Fibroblast of lung (primary cell): ENCODE results near the gene FHOD3.

Experiments used
- EZH2 ChIP-seq: IDR thresholded peaks from 2 replicates; pipeline ENCODE4 v1.5.1; 2012; ENCODE audit warnings: low read length, control low read depth, mild to moderate bottlenecking; ENCODE audit errors: missing control alignments
- TF ChIP-seq, protein P1 (sequence below), 2 donors: IDR thresholded peaks in 1 of 2; conservative IDR thresholded peaks in 1 of 2; 1 replicate in 1 of 2; 2 replicates in 1 of 2; pipeline ENCODE4 v1.5.1; 2011 to 2012; ENCODE audit warnings: low read length in 2 of 2, control low read depth in 1 of 2, inconsistent platforms in 1 of 2, low read depth in 1 of 2, mild to moderate bottlenecking in 1 of 2

DNA sequence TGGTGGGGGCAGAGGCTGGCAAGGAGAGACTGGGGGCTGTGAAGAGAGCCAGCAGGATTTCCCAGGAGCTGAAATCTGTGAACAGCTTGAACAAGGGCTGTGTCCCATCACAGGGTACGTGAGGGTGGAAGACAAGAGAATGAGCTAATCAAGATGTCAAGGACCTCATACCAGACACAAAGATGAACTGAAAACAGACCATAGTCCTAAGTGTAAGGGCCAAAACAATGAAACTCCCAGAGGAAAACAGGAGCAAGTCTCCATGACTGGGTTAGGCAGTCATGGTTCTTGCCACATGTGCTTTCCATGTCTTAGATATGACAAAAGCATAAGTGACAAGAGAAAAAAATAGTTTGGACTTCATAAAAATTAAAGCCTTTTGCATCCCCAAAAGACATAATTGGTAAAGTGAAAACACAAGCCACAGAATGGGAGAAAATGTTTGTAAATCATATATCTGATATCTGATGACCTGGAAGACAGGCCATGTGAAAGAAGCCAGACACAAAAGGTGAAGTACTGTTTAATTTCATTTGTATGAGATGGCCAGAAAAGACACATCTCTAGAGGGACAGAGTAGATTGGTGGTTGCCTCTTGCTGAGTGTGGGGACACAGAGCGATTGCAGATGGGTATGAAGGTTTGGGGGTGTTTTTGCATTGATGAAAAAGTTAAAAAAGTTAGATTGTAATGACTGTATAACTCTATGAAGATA is 67.6 kb downstream of the FHOD3 start:
- TF ChIP-seq, protein P1, sequence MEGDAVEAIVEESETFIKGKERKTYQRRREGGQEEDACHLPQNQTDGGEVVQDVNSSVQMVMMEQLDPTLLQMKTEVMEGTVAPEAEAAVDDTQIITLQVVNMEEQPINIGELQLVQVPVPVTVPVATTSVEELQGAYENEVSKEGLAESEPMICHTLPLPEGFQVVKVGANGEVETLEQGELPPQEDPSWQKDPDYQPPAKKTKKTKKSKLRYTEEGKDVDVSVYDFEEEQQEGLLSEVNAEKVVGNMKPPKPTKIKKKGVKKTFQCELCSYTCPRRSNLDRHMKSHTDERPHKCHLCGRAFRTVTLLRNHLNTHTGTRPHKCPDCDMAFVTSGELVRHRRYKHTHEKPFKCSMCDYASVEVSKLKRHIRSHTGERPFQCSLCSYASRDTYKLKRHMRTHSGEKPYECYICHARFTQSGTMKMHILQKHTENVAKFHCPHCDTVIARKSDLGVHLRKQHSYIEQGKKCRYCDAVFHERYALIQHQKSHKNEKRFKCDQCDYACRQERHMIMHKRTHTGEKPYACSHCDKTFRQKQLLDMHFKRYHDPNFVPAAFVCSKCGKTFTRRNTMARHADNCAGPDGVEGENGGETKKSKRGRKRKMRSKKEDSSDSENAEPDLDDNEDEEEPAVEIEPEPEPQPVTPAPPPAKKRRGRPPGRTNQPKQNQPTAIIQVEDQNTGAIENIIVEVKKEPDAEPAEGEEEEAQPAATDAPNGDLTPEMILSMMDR (conservative IDR thresholded peaks at IDR 0.05 in 1 of 2, IDR thresholded peaks at IDR 0.05 in 1 of 2; ENCODE audit: low read depth in 1 of 2, low read length in 2 of 2): no peak
- TF ChIP-seq EZH2: no peak
